Nephron progenitor cell (in vitro differentiated cells): ENCODE measurements around the gene SLC25A24.

Experiments used
- DNase-seq: peaks from one replicate; pipeline ENCODE4 v3.0.0; 2021
- H3K27ac Mint-ChIP-seq: 2 replicates; pipeline ENCODE4 v1.8.0; 2021; ENCODE audit warnings: mild to moderate bottlenecking, moderate library complexity, mixed read lengths
- H3K27me3 Mint-ChIP-seq: 2 replicates; pipeline ENCODE4 v1.8.0; 2021; ENCODE audit warnings: mild to moderate bottlenecking, low read depth, mixed read lengths; ENCODE audit not compliant: poor library complexity
- H3K36me3 Mint-ChIP-seq: 2 replicates; pipeline ENCODE4 v1.8.0; 2021; ENCODE audit warnings: low read depth, mixed read lengths
- H3K4me1 Mint-ChIP-seq: 2 replicates; pipeline ENCODE4 v1.8.0; 2021; ENCODE audit warnings: mixed read lengths
- H3K4me3 Mint-ChIP-seq: 2 replicates; pipeline ENCODE4 v1.8.0; 2021; ENCODE audit warnings: mild to moderate bottlenecking, moderate library complexity, mixed read lengths
- H3K9me3 Mint-ChIP-seq: 2 replicates; pipeline ENCODE4 v1.8.0; 2021; ENCODE audit warnings: mild to moderate bottlenecking, moderate library complexity, mixed read lengths
- TF ChIP-seq, protein P1 (sequence below): fragments of 200-600 bp; sonication (generic); IDR thresholded peaks from 2 replicates; pipeline ENCODE4 v1.5.0; 2021; ENCODE audit warnings: antibody characterized with exemption

SLC25A24 gene

GRCh38 chr1:108200687-108201051, 526 bp upstream of the SLC25A24 start:
- Mint-ChIP-seq H3K27ac (no peak overlapping the region), H3K36me3 (peaks cover 32% of the 10 kb centered on the region), H3K27me3 (no peaks in the 10 kb centered on the region), H3K4me3 (peak overlapping the region; percentile 95), H3K4me1 (peaks cover 33% of the 10 kb centered on the region), H3K9me3 (peaks cover 44% of the 10 kb centered on the region)
- DNase-seq, result peak; percentile 6
- TF ChIP-seq, protein P1, sequence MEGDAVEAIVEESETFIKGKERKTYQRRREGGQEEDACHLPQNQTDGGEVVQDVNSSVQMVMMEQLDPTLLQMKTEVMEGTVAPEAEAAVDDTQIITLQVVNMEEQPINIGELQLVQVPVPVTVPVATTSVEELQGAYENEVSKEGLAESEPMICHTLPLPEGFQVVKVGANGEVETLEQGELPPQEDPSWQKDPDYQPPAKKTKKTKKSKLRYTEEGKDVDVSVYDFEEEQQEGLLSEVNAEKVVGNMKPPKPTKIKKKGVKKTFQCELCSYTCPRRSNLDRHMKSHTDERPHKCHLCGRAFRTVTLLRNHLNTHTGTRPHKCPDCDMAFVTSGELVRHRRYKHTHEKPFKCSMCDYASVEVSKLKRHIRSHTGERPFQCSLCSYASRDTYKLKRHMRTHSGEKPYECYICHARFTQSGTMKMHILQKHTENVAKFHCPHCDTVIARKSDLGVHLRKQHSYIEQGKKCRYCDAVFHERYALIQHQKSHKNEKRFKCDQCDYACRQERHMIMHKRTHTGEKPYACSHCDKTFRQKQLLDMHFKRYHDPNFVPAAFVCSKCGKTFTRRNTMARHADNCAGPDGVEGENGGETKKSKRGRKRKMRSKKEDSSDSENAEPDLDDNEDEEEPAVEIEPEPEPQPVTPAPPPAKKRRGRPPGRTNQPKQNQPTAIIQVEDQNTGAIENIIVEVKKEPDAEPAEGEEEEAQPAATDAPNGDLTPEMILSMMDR, result no peak

DNA sequence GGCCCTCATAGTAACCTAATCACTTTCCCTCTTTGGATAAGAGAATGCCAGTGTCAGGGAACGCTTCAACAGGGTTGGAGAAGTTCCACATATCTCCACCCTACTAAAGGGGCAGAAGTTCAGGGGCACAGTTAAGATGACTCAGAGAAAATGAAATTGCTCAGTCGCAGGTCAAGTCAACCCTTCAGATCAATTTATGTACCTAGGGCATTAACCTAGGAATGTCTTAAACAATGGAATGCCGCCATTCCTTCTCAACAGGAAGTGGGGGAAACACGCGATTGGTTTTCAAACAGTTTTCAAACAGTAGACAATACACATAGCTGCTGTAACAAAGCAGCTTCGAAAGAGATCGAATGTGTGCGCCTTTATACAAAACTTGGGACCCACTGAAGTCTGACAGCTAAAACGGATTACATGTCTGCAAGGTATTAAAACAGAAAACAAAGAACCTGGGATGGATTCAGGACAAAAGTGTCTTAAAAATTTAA, 897 bp downstream of the SLC25A24 start:
- DNase-seq, result no peak
- TF ChIP-seq, protein P1, result no peak
- no peaks in the 10 kb centered on the region for H3K27me3 Mint-ChIP-seq
- H3K4me1 Mint-ChIP-seq, result peaks cover 33% of the 10 kb centered on the region
- peaks cover 43% of the 10 kb centered on the region for H3K9me3 Mint-ChIP-seq
- H3K27ac Mint-ChIP-seq, result peak overlapping the region; percentile 82
- peaks cover 46% of the 10 kb centered on the region for H3K36me3 Mint-ChIP-seq
- H3K4me3 Mint-ChIP-seq, result peak overlapping the region; percentile 95

DNA sequence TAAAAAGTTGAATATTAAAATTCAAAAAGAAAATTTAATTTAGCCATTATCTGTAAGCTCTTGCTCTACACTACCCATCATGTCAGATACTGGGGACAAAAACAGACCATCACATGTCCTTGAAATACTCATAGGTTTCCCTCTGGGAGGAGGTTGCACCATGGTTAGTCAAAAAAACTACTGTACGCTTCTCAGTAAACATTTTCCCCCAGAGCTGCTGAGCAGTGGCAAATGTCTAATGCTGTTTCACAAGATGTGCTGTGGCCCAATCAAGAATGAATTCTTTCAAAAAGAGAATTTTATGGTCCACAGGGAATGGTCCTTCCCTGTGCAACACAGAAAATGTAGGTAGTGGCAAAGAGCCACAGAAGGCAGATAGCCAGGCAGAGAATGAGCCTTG, 6.1 kb downstream of the SLC25A24 start:
- Mint-ChIP-seq H3K27me3 (no peaks in the 10 kb centered on the region), H3K36me3 (peaks cover 94% of the 10 kb centered on the region), H3K9me3 (peaks cover 81% of the 10 kb centered on the region), H3K4me1 (peaks cover 17% of the 10 kb centered on the region), H3K4me3 (no peak overlapping the region), H3K27ac (no peak overlapping the region)
- no peak for DNase-seq
- TF ChIP-seq, protein P1, result no peak

DNA sequence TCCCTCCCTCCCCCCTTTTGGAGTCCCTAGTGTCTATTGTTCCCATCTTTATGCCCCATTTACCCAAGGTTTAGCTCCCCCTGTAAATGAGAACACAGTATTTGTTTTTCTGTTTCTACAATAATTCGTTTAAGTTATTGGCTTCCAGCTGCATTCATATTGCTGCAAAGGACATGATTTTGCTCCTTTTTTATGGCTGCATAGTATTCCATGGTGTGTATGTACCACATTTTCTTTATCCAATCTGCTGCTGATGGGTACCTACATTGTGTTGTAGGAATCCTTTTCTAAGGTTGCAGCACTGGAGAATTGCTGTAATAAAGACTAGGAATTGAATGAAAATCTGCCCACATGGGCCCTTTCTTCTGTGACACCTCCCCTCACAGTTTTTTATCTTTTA, 6.8 kb downstream of the SLC25A24 start:
- Mint-ChIP-seq H3K4me1 (peaks cover 9% of the 10 kb centered on the region), H3K4me3 (no peak overlapping the region), H3K27me3 (no peaks in the 10 kb centered on the region), H3K27ac (no peak overlapping the region), H3K9me3 (peaks cover 88% of the 10 kb centered on the region), H3K36me3 (peaks cover 97% of the 10 kb centered on the region)
- TF ChIP-seq, protein P1, result no peak
- DNase-seq, result no peak

DNA sequence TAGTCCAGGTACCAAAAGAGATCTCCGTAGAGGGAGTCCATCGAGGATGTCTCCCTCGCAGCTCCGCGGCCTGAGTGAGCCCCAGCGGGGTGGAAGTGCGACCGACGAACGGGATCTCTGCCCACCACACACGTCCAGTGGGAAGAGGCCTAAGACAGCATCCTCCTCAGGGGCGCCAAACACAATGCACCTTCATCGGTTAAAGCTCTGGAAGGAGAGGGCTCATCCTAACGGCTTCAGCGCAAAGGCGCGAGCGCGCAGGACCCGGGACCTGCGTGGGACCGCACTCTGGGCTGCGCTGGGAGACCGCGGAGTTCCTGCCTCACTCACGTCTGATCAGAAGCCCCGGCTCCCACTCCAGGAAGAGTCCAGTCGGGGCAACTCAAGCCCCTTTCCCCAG, 7.6 kb downstream of the SLC25A24 start:
- Mint-ChIP-seq H3K27me3 (no peaks in the 10 kb centered on the region), H3K36me3 (peaks cover 97% of the 10 kb centered on the region), H3K9me3 (peaks cover 90% of the 10 kb centered on the region)

More for the DNA sequence above, 7.6 kb downstream of the SLC25A24 start:
- Mint-ChIP-seq H3K4me1 (peaks cover 2% of the 10 kb centered on the region), H3K4me3 (no peak overlapping the region), H3K27ac (no peak overlapping the region)
- no peak for DNase-seq
- TF ChIP-seq, protein P1, result no peak
